Peyer's patch (tissue), 4 donors: ENCODE measurements around the gene PHEX. TPM values are rescaled to one million over a fixed set of nuclear protein-coding genes. Genes with fewer than 3 reads are reported as not detected.

Experiments used
- DNase-seq, 3 donors: peaks; one replicate each; pipeline ENCODE4 v3.0.0-alpha.2; 2017 to 2019
- H3K27ac ChIP-seq, 4 donors: fragments of 200-600 bp; sonication (generic); one replicate each; pipeline ENCODE4 v1.5.1; 2016 to 2019
- H3K27me3 ChIP-seq, 2 donors: fragments of 200-600 bp; sonication (generic); one replicate each; pipeline ENCODE4 v1.5.1; 2019
- H3K36me3 ChIP-seq, 3 donors: fragments of 200-600 bp; sonication (generic); one replicate each; pipeline ENCODE4 v1.5.1; 2016 to 2019
- H3K4me1 ChIP-seq, 4 donors: fragments of 200-600 bp; sonication (generic); one replicate each; pipeline ENCODE4 v1.5.1; 2016 to 2019
- H3K4me3 ChIP-seq, 4 donors: fragments of 200-600 bp; sonication (generic); 1 replicate in 3 of 4; 2 replicates in 1 of 4; pipeline ENCODE4 v1.5.1; 2016 to 2019; ENCODE audit warnings: mild to moderate bottlenecking in 1 of 4
- H3K9me3 ChIP-seq, 4 donors: fragments of 200-600 bp; sonication (generic); one replicate each; pipeline ENCODE4 v1.5.1; 2016 to 2019; ENCODE audit warnings: mild to moderate bottlenecking in 1 of 4
- POLR2A ChIP-seq, 2 donors: fragments of 450-650 bp; IDR thresholded peaks; one replicate each; pipeline ENCODE4 v1.5.1; 2017; ENCODE audit warnings: antibody characterized with exemption in 2 of 2, mild to moderate bottlenecking in 2 of 2, moderate library complexity in 2 of 2
- total RNA-seq, 4 donors: library from RNA; depleted of rRNA; stranded (reverse); fragments of >200 nt; gene quantifications; one replicate each; pipeline ENCODE4 v1.1.0, GENCODE V29; 2016
- TF ChIP-seq, protein P1 (sequence below), 6 experiments: fragments of 450-650 bp in 4 of 6; fragments of 200-600 bp in 2 of 6; sonication (generic) in 1 of 6; IDR thresholded peaks; one replicate each; pipeline ENCODE4 v1.5.1; 2017 to 2019; ENCODE audit warnings: antibody characterized with exemption in 6 of 6, mild to moderate bottlenecking in 3 of 6, moderate library complexity in 1 of 6

PHEX gene
- total RNA-seq, 4 donors from 2014 or later: 2.4 to 20.7 (median 8.7) TPM; not detected in 1

DNA sequence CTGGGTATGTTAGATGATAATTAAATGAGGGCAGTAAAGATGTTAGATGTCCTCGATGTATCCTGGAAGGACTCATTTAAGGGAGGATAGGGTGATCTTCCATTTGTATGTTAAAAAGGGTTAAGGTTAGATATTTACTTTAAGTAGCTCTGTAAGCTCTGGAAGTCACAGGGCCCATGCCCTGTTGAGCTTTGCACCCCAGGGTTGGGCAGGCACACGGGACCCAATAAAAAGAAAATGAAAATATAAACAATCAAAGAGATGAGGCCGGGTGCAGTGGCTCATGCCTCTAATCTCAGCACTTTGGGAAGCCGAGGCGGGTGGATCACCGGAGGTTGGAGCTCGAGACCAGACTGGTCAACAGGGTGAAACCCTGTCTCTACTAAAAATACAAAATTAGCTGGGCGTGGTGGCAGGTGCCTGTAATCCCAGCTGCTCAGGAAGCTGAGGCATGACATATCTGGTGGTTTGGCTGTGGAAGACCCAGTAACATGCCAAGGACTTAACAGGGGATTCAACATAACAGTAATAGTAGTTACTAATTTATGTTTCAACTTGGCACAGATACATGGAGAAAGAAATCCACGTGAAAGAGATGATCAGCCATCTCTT is 16.9 kb upstream of the PHEX start:
- no peak for DNase-seq
- no peak overlapping the region for H3K27ac ChIP-seq
- TF ChIP-seq, protein P1, sequence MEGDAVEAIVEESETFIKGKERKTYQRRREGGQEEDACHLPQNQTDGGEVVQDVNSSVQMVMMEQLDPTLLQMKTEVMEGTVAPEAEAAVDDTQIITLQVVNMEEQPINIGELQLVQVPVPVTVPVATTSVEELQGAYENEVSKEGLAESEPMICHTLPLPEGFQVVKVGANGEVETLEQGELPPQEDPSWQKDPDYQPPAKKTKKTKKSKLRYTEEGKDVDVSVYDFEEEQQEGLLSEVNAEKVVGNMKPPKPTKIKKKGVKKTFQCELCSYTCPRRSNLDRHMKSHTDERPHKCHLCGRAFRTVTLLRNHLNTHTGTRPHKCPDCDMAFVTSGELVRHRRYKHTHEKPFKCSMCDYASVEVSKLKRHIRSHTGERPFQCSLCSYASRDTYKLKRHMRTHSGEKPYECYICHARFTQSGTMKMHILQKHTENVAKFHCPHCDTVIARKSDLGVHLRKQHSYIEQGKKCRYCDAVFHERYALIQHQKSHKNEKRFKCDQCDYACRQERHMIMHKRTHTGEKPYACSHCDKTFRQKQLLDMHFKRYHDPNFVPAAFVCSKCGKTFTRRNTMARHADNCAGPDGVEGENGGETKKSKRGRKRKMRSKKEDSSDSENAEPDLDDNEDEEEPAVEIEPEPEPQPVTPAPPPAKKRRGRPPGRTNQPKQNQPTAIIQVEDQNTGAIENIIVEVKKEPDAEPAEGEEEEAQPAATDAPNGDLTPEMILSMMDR (IDR thresholded peaks at IDR 0.05): no peak
- TF ChIP-seq POLR2A (IDR thresholded peaks at IDR 0.05): no peak

DNA sequence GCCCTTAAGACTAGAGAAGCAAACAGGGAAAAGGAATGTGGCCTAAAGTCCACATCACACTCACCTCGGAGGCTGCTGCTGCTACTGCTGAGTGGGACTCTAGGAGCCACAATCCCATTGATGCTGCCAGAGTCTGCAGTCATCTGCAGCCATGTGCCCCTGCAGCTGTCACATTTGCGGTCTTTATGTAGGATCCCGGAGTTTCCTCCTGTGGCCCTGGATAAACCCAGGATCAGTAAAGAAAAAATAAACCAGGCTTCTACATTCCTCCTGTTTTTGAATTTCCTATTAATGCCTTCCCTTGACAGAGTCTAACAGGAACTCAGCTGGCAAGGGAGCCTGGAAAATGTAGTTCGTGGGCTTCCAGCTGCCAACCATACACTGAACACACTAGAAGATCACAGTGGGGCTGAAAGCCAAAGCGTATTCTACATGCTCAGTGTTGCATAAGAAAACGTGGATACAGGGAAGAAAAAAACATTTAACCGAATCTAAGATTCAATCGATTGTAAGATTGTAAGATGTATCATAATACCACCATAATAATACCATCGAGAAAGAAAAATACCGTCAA is 10.3 kb upstream of the PHEX start:
- no peak for TF ChIP-seq POLR2A (IDR thresholded peaks at IDR 0.05)
- TF ChIP-seq, protein P1 (IDR thresholded peaks at IDR 0.05): no peak
- Histone ChIP-seq H3K4me1 (no peaks in the 10 kb centered on the region), H3K4me3 (no peak overlapping the region), H3K36me3 (no peaks in the 10 kb centered on the region), H3K27ac (no peak overlapping the region), H3K9me3 (no peaks in the 10 kb centered on the region), H3K27me3 (no peaks in the 10 kb centered on the region)
- DNase-seq: no peak

More for the DNA sequence above, 16.9 kb upstream of the PHEX start:
- Histone ChIP-seq H3K36me3 (no peaks in the 10 kb centered on the region), H3K4me3 (no peak overlapping the region), H3K4me1 (no peaks in the 10 kb centered on the region), H3K27me3 (no peaks in the 10 kb centered on the region), H3K9me3 (no peaks in the 10 kb centered on the region)

DNA sequence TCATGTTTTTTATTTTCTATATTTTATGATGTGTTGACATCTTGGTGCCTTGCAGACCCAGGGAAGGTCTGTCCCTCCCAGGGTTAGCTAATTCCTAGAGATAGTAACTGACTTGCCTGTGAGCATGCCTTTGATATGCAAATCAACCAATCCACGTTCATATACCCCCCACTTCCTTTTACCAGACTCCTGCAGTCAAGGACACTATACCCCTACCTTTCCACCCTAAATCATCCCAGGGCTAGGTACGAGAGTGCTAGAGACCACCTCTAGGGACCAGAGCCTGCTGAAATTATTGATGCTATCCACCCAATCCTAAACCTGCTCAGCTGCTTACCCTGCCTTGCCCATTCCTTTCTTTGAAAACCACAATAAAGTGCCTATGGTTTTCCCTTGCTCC is 7.5 kb upstream of the PHEX start:
- H3K36me3 ChIP-seq: no peaks in the 10 kb centered on the region
- no peak for DNase-seq
- TF ChIP-seq, protein P1 (IDR thresholded peaks at IDR 0.05): no peak
- TF ChIP-seq POLR2A (IDR thresholded peaks at IDR 0.05): no peak
- no peaks in the 10 kb centered on the region for H3K9me3 ChIP-seq
- no peak overlapping the region for H3K4me3 ChIP-seq
- H3K27me3 ChIP-seq: no peaks in the 10 kb centered on the region
- H3K4me1 ChIP-seq: no peaks in the 10 kb centered on the region
- no peak overlapping the region for H3K27ac ChIP-seq

DNA sequence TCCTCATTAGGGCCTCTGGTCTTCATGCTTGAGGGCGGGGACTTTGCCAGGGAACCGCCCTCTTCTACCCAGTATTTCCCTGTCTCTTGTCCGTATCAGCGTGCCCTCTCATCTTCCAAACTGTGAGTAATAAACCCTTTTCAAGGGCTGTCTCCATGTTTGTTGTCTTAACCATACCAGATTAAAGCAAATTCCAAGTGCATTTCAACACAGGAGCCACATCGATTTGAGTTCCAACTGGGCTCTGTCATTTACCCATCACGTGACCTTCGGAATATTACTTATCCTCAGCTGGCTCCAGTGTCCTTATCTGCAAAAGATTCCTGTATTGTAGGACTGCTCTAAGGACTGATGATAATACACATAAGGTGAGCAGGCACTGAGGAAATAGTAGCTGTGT is 6.4 kb upstream of the PHEX start:
- no peaks in the 10 kb centered on the region for H3K36me3 ChIP-seq
- no peaks in the 10 kb centered on the region for H3K9me3 ChIP-seq
- no peak for DNase-seq
- no peak overlapping the region for H3K27ac ChIP-seq
- H3K4me1 ChIP-seq: no peaks in the 10 kb centered on the region
- TF ChIP-seq POLR2A (IDR thresholded peaks at IDR 0.05): no peak
- TF ChIP-seq, protein P1 (IDR thresholded peaks at IDR 0.05): no peak
- H3K4me3 ChIP-seq: no peak overlapping the region
- no peaks in the 10 kb centered on the region for H3K27me3 ChIP-seq

DNA sequence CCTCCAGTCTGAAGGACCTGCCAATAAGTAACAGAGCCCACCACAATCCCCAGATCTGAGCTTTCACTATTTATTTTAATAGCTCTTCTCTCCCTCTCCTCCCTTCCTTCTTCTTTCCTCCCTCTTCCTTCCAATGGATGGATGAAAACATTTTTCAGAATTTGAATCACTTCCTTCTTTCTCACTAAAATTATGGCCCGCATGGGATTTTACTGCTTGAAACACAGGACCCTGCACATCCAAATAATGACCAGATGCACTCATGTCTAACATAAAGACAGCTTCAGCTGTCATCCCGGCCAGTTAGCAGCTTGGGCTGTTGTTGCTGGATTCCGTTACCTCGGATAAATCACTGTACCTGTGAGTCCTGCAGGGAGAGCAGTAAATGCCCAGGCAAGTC is 5.4 kb upstream of the PHEX start:
- no peak for DNase-seq
- TF ChIP-seq, protein P1 (IDR thresholded peaks at IDR 0.05): no peak
- no peak for TF ChIP-seq POLR2A (IDR thresholded peaks at IDR 0.05)
- no peaks in the 10 kb centered on the region for H3K4me1 ChIP-seq
- no peak overlapping the region for H3K27ac ChIP-seq
- H3K36me3 ChIP-seq: no peaks in the 10 kb centered on the region
- H3K9me3 ChIP-seq: no peaks in the 10 kb centered on the region
- H3K27me3 ChIP-seq: no peaks in the 10 kb centered on the region
- no peak overlapping the region for H3K4me3 ChIP-seq
